Measurements from ENCODE around the gene SH3RF1. TPM values are rescaled to one million over a fixed set of nuclear protein-coding genes. Genes with fewer than 3 reads are reported as not detected.

SH3RF1 gene
- total and polyA plus RNA-seq, 2 experiments from 2014 or later: 7.8 to 12.4 TPM

GRCh38 chr4:169116270-169116901, 154.4 kb downstream of the SH3RF1 start:
- H3K79me2 ChIP-seq (replicated peaks; ENCODE audit: insufficient read depth): no peaks in the 10 kb centered on the region
- H3K36me3 ChIP-seq (ENCODE audit: insufficient read depth): peaks cover 3% of the 10 kb centered on the region; the same call in 1 of the 2 replicates
- H3K27ac ChIP-seq (ENCODE audit: low read depth): no peak overlapping the region
- Mint-ChIP-seq H3K27ac (no peak overlapping the region), H3K36me3 (ENCODE audit: low read depth) (peaks cover 33% of the 10 kb centered on the region), H3K27me3 (ENCODE audit: insufficient read depth, low read depth, poor library complexity) (no peaks in the 10 kb centered on the region), H3K9me3 (no peaks in the 10 kb centered on the region), H3K4me1 (peaks cover 17% of the 10 kb centered on the region), H3K4me3 (no peak overlapping the region)
- TF ChIP-seq, protein P1, sequence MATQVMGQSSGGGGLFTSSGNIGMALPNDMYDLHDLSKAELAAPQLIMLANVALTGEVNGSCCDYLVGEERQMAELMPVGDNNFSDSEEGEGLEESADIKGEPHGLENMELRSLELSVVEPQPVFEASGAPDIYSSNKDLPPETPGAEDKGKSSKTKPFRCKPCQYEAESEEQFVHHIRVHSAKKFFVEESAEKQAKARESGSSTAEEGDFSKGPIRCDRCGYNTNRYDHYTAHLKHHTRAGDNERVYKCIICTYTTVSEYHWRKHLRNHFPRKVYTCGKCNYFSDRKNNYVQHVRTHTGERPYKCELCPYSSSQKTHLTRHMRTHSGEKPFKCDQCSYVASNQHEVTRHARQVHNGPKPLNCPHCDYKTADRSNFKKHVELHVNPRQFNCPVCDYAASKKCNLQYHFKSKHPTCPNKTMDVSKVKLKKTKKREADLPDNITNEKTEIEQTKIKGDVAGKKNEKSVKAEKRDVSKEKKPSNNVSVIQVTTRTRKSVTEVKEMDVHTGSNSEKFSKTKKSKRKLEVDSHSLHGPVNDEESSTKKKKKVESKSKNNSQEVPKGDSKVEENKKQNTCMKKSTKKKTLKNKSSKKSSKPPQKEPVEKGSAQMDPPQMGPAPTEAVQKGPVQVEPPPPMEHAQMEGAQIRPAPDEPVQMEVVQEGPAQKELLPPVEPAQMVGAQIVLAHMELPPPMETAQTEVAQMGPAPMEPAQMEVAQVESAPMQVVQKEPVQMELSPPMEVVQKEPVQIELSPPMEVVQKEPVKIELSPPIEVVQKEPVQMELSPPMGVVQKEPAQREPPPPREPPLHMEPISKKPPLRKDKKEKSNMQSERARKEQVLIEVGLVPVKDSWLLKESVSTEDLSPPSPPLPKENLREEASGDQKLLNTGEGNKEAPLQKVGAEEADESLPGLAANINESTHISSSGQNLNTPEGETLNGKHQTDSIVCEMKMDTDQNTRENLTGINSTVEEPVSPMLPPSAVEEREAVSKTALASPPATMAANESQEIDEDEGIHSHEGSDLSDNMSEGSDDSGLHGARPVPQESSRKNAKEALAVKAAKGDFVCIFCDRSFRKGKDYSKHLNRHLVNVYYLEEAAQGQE (IDR thresholded peaks at IDR 0.05; ENCODE audit: unreplicated experiment): no peak
- TF ChIP-seq CREB1 (CRISPR knock-in tag; IDR thresholded peaks at IDR 0.05; ENCODE audit: low read depth) (no peak), STAT1 (IDR thresholded peaks at IDR 0.05; ENCODE audit: unreplicated experiment) (no peak), EZH2phosphoT487 (IDR thresholded peaks at IDR 0.05; ENCODE audit: unreplicated experiment) (no peak), ZNF331 (CRISPR knock-in tag; IDR thresholded peaks at IDR 0.05; ENCODE audit: low read depth) (no peak), POLR2AphosphoS5 (IDR thresholded peaks at IDR 0.05; ENCODE audit: low read depth) (no peak), ZNF114 (CRISPR knock-in tag; IDR thresholded peaks at IDR 0.05) (no peak), CTCF (conservative IDR thresholded peaks at IDR 0.05; ENCODE audit: low read depth in 2 of 2) (no peak), ZNF462 (CRISPR knock-in tag; IDR thresholded peaks at IDR 0.05) (no peak), JUNB (IDR thresholded peaks at IDR 0.05; ENCODE audit: unreplicated experiment) (no peak), NANOG (IDR thresholded peaks at IDR 0.05; ENCODE audit: borderline replicate concordance) (no peak), ETS1 (IDR thresholded peaks at IDR 0.05) (no peak), EZH2 (IDR thresholded peaks at IDR 0.05; ENCODE audit: low read depth, unreplicated experiment) (no peak)
- DNase-seq (ENCODE audit: low spot score): no peak
- no peak overlapping the region for H3K4me3 ChIP-seq
- H4K20me1 ChIP-seq (replicated peaks; ENCODE audit: insufficient read depth): peaks cover 2% of the 10 kb centered on the region; the same call in 1 of the 2 replicates
- no peaks in the 10 kb centered on the region for H3K27me3 ChIP-seq (ENCODE audit: insufficient read depth)
- peaks cover 16% of the 10 kb centered on the region for H3K4me1 ChIP-seq (ENCODE audit: insufficient read depth)
- H3K4me2 ChIP-seq: no peak overlapping the region
- no peak overlapping the region for H2AFZ ChIP-seq
- H3F3A ChIP-seq (replicated peaks; ENCODE audit: low read depth): no peaks in the 10 kb centered on the region
- ATAC-seq: no peak
- peaks cover 3% of the 10 kb centered on the region; the same call in 1 of the 2 replicates for H3K9me2 ChIP-seq (ENCODE audit: insufficient read depth)

All from GM23338 (cell line).